ENCODE measurements around the gene MRPL4. TPM values are rescaled to one million over a fixed set of nuclear protein-coding genes. Genes with fewer than 3 reads are reported as not detected.
"Not testable (repeated sequence)": the region's sequence is repeated elsewhere in the genome, so short reads cannot be mapped to it uniquely, and the experiment has no call there.

The MRPL4 gene
- total RNA-seq, 1 experiment from 2014 or later = 137 TPM

DNA sequence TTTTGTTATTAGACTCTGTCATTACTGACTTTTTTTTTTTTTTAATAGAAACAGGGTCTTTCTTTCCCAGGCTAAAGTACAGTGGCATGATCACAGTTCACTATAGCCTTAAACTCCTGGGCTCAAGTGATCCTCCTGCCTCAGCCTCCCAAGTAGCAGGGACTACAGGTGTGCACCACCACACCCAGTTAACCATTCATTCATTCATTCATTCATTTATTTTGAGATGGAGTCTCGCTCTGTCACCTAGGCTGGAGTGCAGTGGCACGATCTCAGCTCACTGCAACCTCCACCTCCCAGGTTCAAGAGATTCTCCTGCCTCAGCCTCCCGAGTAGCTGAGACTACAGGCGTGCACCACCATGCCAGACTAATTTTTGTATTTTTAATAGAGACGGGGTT, 30.0 kb downstream of the MRPL4 start:
- in situ Hi-C loops (cut with HindIII; ENCODE audit: low sequenced_read_pairs); DNase-seq (ENCODE audit: low spot score): not testable (repeated sequence)

DNA sequence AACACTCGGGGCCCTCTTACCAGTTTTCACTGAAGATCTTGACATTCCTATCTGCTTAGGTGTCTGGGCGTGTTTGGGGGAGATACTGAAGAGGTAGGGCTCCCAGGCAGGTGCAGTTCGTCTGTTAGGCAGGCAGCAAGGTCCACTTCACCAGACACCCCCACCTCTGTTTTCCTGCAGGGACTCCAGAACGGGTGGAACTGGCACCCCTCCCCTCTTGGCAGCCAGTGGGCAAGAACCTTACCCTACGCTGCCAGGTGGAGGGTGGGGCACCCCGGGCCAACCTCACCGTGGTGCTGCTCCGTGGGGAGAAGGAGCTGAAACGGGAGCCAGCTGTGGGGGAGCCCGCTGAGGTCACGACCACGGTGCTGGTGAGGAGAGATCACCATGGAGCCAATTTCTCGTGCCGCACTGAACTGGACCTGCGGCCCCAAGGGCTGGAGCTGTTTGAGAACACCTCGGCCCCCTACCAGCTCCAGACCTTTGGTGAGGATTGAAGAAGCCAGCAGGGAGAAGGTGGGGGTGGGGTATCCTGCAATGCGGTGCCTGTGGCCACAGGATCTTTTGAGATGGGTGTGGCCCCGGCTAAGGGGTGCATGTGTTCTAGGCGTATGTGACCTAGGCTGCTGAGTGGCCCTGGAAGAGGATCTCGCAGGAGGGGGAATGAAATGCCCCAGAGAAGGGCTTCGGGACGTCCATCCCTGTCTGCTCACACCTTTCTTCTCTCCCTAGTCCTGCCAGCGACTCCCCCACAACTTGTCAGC, 31.5 kb downstream of the MRPL4 start:
- in situ Hi-C loops (cut with HindIII; ENCODE audit: low sequenced_read_pairs) = no loop called here

DNA sequence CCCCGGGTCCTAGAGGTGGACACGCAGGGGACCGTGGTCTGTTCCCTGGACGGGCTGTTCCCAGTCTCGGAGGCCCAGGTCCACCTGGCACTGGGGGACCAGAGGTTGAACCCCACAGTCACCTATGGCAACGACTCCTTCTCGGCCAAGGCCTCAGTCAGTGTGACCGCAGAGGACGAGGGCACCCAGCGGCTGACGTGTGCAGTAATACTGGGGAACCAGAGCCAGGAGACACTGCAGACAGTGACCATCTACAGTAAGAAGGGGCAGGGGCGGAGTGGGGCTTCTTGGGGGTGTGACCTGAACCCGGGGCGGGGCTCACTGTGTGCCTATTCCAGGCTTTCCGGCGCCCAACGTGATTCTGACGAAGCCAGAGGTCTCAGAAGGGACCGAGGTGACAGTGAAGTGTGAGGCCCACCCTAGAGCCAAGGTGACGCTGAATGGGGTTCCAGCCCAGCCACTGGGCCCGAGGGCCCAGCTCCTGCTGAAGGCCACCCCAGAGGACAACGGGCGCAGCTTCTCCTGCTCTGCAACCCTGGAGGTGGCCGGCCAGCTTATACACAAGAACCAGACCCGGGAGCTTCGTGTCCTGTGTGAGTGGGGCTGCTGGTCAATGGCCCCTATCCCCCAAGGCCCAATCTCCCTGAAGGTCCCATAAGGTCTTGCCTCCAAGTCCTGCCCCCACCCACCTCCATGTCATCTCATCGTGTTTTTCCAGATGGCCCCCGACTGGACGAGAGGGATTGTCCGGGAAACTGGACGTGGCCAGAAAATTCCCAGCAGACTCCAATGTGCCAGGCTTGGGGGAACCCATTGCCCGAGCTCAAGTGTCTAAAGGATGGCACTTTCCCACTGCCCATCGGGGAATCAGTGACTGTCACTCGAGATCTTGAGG, 32.3 kb downstream of the MRPL4 start:
- DNase-seq (ENCODE audit: low spot score) = no peak
- in situ Hi-C loops (cut with HindIII; ENCODE audit: low sequenced_read_pairs) = no loop called here

More for the DNA sequence above, 31.5 kb downstream of the MRPL4 start:
- DNase-seq (ENCODE audit: low spot score) = no peak

DNA sequence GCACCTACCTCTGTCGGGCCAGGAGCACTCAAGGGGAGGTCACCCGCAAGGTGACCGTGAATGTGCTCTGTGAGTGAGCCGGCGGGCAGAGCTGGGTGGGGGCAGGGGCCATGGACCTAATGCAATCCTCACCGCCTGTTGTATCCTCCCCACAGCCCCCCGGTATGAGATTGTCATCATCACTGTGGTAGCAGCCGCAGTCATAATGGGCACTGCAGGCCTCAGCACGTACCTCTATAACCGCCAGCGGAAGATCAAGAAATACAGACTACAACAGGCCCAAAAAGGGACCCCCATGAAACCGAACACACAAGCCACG, 32.9 kb downstream of the MRPL4 start:
- in situ Hi-C loops (cut with HindIII; ENCODE audit: low sequenced_read_pairs) = no loop called here

DNA sequence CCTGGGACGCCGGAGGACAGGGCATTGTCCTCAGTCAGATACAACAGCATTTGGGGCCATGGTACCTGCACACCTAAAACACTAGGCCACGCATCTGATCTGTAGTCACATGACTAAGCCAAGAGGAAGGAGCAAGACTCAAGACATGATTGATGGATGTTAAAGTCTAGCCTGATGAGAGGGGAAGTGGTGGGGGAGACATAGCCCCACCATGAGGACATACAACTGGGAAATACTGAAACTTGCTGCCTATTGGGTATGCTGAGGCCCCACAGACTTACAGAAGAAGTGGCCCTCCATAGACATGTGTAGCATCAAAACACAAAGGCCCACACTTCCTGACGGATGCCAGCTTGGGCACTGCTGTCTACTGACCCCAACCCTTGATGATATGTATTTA, 33.4 kb downstream of the MRPL4 start:
- in situ Hi-C loops (cut with HindIII; ENCODE audit: low sequenced_read_pairs) = no loop called here
- DNase-seq (ENCODE audit: low spot score) = no peak

More for the DNA sequence above, 32.9 kb downstream of the MRPL4 start:
- no peak for DNase-seq (ENCODE audit: low spot score)

DNA sequence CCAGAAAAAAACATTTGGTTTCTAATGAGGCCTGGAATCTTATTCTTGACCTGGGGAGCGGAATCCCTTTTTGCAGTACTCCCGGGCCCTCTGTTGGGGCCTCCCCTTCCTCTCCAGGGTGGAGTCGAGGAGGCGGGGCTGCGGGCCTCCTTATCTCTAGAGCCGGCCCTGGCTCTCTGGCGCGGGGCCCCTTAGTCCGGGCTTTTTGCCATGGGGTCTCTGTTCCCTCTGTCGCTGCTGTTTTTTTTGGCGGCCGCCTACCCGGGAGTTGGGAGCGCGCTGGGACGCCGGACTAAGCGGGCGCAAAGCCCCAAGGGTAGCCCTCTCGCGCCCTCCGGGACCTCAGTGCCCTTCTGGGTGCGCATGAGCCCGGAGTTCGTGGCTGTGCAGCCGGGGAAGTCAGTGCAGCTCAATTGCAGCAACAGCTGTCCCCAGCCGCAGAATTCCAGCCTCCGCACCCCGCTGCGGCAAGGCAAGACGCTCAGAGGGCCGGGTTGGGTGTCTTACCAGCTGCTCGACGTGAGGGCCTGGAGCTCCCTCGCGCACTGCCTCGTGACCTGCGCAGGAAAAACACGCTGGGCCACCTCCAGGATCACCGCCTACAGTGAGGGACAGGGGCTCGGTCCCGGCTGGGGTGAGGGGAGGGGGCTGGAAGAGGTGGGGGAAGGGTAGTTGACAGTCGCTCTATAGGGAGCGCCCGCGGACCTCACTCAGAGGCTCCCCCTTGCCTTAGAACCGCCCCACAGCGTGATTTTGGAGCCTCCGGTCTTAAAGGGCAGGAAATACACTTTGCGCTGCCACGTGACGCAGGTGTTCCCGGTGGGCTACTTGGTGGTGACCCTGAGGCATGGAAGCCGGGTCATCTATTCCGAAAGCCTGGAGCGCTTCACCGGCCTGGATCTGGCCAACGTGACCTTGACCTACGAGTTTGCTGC, 35.1 kb downstream of the MRPL4 start, which contains the start of gene ICAM4:
TSS of gene ICAM4 (plus strand) at position 153 of the 935 bp plus-strand sequence. CDS start at position 211, 58 bp downstream.
- no peak for DNase-seq (ENCODE audit: low spot score)
- in situ Hi-C loops (cut with HindIII; ENCODE audit: low sequenced_read_pairs) = no loop called here

DNA sequence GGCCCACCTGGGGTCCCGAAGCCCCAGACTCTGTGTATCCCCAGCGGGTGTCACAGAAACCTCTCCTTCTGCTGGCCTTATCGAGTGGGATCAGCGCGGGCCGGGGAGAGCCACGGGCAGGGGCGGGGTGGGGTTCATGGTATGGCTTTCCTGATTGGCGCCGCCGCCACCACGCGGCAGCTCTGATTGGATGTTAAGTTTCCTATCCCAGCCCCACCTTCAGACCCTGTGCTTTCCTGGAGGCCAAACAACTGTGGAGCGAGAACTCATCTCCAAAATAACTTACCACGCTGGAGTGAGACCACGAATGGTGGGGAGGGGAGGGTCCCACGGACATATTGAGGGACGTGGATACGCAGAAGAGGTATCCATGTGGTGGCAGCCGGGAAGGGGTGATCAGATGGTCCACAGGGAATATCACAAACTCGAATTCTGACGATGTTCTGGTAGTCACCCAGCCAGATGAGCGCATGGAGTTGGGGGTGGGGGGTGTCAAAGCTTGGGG, 36.7 kb downstream of the MRPL4 start:
- DNase-seq (ENCODE audit: low spot score) = peak; percentile 48
- in situ Hi-C loops (cut with HindIII; ENCODE audit: low sequenced_read_pairs) = no loop called here

DNA sequence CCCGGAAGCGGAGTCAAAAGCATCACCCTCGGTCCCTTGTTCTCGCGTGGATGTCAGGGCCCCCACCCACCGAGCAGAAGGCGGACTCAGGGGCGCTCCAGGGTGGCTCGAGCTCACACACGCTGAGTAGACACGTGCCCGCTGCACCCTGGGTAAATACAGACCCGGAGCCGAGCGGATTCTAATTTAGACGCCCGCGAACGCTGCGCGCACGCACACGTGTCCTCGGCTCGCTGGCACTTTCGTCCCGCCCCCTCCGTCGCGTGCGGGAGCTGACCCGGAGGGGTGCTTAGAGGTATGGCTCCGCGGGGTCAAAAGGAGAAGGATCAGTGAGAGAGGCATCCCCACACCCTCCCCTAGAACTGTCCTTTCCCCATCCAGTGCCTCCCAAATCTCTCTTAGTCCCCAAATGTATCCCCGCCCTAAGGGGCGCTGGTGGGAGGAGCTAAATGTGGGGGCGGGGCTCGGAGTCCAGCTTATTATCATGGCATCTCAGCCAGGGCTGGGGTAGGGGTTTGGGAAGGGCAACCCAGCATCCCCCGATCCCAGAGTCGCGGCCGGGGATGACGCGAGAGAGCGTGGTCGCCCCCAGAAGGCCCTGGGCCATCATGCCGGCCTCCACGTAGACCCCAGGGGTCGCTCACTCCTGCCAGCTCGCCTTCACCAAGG, 37.3 kb downstream of the MRPL4 start:
- in situ Hi-C loops (cut with HindIII; ENCODE audit: low sequenced_read_pairs) = no loop called here
- peak; percentile 43 for DNase-seq (ENCODE audit: low spot score)

DNA sequence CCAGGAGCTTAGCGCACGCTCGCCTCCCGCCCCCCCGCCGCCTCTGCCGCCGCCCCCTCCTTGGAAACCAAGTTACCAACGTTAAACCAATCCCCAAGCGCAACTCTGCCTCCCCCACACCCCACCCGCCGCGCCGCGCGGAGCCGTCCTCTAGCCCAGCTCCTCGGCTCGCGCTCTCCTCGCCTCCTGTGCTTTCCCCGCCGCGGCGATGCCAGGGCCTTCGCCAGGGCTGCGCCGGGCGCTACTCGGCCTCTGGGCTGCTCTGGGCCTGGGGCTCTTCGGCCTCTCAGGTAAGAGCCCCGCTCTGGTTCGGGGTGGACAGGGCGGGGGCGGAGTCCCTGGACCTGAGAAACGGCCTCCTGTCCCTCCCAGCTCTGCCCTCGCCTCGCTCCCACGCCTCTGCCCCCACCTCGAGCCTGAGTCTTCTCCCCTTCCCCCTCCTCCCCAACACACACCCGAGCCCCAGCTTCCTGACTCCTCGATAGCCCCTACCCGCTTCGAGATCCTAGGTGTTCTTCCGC, 37.9 kb downstream of the MRPL4 start, which contains the start of gene ICAM5:
TSS of gene ICAM5 (plus strand) at position 117 of the 521 bp plus-strand sequence. CDS start at position 209, 92 bp downstream.
- in situ Hi-C loops (cut with HindIII; ENCODE audit: low sequenced_read_pairs) = no loop called here
- DNase-seq (ENCODE audit: low spot score) = no peak

DNA sequence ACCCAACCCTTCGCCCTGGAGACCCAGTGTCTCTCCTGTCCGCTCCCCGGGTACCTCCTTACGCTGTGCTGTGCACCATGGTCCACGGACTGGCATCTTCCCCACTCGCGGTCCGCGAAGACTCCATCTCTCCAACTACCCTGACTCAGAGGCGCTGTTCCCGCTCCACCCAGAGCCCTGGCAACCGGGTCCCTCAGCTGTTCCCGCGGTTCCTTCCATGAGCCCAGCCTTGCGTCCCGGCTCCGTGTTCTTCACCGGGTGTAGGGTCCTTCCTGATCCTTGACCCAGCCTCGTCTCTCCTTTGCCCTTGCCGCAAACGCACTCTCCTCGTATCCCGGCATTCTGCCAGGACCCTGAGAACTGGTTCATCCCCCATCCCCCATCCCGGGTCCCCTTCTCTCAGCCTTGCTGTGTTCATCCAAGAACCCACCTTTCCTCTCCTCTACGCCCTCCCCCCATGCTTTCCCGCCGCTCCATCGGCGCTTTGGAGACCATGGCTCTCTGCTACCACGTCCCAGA, 38.4 kb downstream of the MRPL4 start:
- in situ Hi-C loops (cut with HindIII; ENCODE audit: low sequenced_read_pairs) = no loop called here
- no peak for DNase-seq (ENCODE audit: low spot score)

DNA sequence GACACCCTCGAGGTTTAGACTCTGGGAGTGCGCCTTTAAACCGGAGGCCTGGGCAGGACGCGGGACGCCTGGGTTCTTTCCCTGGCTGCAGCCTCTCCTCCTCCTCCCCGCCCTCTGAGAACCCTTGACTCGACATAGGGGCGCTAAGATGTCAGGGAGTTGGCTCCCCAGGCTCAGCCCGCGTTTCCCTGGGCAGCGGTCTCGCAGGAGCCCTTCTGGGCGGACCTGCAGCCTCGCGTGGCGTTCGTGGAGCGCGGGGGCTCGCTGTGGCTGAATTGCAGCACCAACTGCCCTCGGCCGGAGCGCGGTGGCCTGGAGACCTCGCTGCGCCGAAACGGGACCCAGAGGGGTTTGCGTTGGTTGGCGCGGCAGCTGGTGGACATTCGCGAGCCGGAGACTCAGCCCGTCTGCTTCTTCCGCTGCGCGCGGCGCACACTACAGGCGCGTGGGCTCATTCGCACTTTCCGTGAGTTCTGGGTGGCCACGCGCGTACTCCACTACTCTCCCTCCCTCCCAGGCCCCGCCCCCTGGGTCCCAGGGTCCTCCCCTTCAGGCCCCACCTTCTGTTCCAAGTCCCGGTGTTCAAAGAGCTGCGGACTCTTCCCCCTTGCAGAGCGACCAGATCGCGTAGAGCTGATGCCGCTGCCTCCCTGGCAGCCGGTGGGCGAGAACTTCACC, 39.0 kb downstream of the MRPL4 start:
- in situ Hi-C loops (cut with HindIII; ENCODE audit: low sequenced_read_pairs) = no loop called here
- DNase-seq (ENCODE audit: low spot score) = no peak

DNA sequence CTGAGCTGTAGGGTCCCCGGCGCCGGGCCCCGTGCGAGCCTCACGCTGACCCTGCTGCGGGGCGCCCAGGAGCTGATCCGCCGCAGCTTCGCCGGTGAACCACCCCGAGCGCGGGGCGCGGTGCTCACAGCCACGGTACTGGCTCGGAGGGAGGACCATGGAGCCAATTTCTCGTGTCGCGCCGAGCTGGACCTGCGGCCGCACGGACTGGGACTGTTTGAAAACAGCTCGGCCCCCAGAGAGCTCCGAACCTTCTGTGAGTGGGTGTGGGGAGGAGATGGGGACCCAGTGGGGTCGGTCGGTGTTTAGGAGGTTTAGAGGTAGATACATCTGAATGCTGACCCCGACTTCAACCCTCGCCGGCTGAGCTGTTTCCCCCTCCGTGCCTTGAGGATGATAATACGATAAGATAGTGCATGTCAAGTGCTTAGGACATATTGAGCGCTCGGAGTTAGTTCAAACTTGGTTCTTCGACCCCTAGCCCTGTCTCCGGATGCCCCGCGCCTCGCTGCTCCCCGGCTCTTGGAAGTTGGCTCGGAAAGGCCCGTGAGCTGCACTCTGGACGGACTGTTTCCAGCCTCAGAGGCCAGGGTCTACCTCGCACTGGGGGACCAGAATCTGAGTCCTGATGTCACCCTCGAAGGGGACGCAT, 39.7 kb downstream of the MRPL4 start:
- in situ Hi-C loops (cut with HindIII; ENCODE audit: low sequenced_read_pairs) = no loop called here
- DNase-seq (ENCODE audit: low spot score) = no peak

DNA sequence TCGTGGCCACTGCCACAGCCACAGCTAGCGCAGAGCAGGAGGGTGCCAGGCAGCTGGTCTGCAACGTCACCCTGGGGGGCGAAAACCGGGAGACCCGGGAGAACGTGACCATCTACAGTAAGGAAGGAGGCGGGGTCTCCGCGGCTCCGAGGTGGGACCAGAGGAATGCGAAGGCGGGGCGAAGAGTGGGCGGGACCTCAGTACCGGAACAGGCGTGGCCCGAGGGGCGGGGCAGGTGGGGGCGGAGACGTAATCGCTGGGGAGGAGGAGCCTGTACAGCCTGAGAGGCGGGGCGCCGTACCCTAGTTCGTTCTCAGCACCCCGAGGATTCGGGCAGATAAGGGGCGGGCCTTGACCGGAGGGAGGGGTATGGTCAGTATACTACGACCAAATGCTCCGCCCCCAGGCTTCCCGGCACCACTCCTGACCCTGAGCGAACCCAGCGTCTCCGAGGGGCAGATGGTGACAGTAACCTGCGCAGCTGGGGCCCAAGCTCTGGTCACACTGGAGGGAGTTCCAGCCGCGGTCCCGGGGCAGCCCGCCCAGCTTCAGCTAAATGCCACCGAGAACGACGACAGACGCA, 40.3 kb downstream of the MRPL4 start:
- in situ Hi-C loops (cut with HindIII; ENCODE audit: low sequenced_read_pairs) = no loop called here
- no peak for DNase-seq (ENCODE audit: low spot score)

DNA sequence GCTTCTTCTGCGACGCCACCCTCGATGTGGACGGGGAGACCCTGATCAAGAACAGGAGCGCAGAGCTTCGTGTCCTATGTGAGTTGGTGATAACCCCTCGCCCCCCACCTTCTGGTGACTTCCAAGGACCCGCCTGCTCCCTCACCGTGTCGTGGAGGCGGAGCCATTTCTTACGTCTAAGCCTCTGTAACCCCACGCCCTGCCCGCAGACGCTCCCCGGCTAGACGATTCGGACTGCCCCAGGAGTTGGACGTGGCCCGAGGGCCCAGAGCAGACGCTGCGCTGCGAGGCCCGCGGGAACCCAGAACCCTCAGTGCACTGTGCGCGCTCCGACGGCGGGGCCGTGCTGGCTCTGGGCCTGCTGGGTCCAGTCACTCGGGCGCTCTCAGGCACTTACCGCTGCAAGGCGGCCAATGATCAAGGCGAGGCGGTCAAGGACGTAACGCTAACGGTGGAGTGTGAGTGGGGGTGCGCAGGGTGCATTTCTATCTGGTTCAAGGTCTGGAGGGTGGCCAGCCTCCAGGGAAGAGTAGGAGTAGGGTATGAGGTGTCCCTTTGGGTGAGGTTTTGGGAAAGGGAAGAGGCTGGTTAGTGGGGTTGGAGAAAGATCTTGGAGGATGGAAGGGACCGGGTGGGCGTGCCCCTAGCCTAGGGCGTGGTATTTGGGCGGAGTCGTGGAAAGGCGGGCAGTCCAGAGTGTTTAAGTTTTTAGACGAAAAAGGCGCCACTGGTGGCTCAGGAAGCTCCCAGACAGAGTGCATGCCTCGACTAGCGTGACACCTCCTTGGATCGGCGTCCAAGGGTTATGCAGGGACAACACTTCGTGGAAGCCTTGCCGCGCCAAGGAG, 41.0 kb downstream of the MRPL4 start:
- DNase-seq (ENCODE audit: low spot score) = no peak
- in situ Hi-C loops (cut with HindIII; ENCODE audit: low sequenced_read_pairs) = no loop called here

DNA sequence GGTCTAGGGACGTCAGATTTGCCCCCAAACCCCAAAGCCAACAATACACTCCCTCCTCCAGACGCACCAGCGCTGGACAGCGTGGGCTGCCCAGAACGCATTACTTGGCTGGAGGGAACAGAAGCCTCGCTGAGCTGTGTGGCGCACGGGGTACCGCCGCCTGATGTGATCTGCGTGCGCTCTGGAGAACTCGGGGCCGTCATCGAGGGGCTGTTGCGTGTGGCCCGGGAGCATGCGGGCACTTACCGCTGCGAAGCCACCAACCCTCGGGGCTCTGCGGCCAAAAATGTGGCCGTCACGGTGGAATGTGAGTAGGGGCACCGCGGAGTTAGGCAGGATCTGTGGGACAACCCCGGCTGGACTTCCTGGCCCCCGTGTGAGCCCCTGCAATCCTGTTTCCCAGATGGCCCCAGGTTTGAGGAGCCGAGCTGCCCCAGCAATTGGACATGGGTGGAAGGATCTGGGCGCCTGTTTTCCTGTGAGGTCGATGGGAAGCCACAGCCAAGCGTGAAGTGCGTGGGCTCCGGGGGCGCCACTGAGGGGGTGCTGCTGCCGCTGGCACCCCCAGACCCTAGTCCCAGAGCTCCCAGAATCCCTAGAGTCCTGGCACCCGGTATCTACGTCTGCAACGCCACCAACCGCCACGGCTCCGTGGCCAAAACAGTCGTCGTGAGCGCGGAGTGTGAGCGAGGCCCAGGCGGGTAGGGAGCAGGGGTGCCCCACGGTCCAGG, 41.8 kb downstream of the MRPL4 start:
- DNase-seq (ENCODE audit: low spot score) = no peak
- in situ Hi-C loops (cut with HindIII; ENCODE audit: low sequenced_read_pairs) = no loop called here

Data from G401 (cell line).